Measurements from ENCODE around the gene PCNA.

DNA sequence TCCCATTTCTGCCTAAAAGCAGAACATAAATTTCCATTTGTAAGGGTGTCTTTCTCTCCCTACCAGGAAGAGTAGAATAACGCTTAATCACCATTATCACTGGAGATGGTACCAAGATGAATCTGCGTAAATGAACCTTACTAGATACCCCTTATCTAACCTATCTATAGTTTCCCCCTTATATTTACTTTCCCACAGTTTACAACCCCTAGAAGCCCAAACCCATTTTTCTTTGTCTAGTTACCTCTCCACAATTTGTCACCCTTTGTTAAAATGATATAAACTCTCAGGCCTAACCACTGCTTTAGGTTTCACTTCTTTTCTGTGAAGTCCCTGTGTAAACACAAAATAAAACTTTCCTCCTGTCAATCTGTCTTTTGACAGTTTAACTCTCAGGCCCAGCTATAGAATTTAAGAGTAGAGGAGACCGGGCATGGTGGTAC, 45.5 kb downstream of the PCNA start:
- TF ChIP-seq EZH2 (IDR thresholded peaks at IDR 0.05; ENCODE audit: low read length, missing control alignments), result no peak
- TF ChIP-seq, protein P1, sequence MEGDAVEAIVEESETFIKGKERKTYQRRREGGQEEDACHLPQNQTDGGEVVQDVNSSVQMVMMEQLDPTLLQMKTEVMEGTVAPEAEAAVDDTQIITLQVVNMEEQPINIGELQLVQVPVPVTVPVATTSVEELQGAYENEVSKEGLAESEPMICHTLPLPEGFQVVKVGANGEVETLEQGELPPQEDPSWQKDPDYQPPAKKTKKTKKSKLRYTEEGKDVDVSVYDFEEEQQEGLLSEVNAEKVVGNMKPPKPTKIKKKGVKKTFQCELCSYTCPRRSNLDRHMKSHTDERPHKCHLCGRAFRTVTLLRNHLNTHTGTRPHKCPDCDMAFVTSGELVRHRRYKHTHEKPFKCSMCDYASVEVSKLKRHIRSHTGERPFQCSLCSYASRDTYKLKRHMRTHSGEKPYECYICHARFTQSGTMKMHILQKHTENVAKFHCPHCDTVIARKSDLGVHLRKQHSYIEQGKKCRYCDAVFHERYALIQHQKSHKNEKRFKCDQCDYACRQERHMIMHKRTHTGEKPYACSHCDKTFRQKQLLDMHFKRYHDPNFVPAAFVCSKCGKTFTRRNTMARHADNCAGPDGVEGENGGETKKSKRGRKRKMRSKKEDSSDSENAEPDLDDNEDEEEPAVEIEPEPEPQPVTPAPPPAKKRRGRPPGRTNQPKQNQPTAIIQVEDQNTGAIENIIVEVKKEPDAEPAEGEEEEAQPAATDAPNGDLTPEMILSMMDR (conservative IDR thresholded peaks at IDR 0.05 in 1 of 2, IDR thresholded peaks at IDR 0.05 in 1 of 2; ENCODE audit: low read depth in 1 of 2, low read length in 2 of 2), result no peak
